DOHH2 (cell line): ENCODE results near the gene ATIC.

Source experiments
- EZH2phosphoT487 ChIP-seq: fragments of 200-600 bp; sonication (generic); IDR thresholded peaks from 2 replicates; pipeline ENCODE4 v1.6.1; 2017; ENCODE audit warnings: borderline replicate concordance, mild to moderate bottlenecking, antibody characterized with exemption, low read length, moderate library complexity, mixed read lengths
- TF ChIP-seq, protein P1 (sequence below): fragments of 200-600 bp; sonication (generic); IDR thresholded peaks from one replicate; pipeline ENCODE4 v1.5.1; 2014; ENCODE audit warnings: antibody characterized with exemption, mild to moderate bottlenecking, low read depth, low read length; ENCODE audit not compliant: poor library complexity, severe bottlenecking

DNA sequence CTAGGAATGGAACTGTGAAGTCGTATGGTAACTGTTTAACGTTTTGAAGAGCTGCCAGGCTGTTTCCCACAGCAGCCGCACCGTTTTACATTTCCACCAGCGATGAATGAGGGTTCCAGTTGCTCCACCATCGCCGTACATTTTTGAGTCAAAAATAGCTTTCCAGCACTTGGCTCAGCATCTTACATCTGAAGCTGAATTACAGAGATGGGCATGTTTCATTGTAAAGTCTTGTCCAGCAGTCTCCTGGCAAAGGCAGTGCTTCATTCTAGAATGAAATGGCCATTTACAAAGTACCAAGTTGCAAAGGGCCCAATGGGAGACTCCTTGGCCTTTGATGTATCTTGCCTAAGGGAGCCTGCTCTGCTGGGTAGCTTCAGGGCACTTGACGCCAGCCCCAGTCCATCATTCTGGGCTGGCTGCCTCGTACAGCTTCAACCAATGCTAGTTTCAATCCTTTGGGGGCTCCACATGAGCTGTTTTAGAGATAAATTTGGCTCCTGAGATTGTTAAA, 45.1 kb downstream of the ATIC start:
- TF ChIP-seq, protein P1, sequence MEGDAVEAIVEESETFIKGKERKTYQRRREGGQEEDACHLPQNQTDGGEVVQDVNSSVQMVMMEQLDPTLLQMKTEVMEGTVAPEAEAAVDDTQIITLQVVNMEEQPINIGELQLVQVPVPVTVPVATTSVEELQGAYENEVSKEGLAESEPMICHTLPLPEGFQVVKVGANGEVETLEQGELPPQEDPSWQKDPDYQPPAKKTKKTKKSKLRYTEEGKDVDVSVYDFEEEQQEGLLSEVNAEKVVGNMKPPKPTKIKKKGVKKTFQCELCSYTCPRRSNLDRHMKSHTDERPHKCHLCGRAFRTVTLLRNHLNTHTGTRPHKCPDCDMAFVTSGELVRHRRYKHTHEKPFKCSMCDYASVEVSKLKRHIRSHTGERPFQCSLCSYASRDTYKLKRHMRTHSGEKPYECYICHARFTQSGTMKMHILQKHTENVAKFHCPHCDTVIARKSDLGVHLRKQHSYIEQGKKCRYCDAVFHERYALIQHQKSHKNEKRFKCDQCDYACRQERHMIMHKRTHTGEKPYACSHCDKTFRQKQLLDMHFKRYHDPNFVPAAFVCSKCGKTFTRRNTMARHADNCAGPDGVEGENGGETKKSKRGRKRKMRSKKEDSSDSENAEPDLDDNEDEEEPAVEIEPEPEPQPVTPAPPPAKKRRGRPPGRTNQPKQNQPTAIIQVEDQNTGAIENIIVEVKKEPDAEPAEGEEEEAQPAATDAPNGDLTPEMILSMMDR, result no peak
- no peak for TF ChIP-seq EZH2phosphoT487
